H1 (cell line): Measurements from ENCODE around the gene MYLK. TPM values are rescaled to one million over a fixed set of nuclear protein-coding genes. Genes with fewer than 3 reads are reported as not detected.

Experiments
- CTCF ChIA-PET: fragments of 300-600 bp; sonication (Branson Sonifier 250); formaldehyde crosslinking; loops from one replicate; lab custom pipeline; 2021; ENCODE audit not compliant: partially characterized antibody; lab: Charles Lee
- POLR2A ChIA-PET: fragments of 300-600 bp; sonication (Branson Sonifier 250); formaldehyde crosslinking; loops from one replicate; lab custom pipeline; 2021; ENCODE audit warnings: inconsistent platforms; ENCODE audit not compliant: partially characterized antibody; lab: Charles Lee
- DNase-seq, 2 experiments: peaks; one replicate each; pipeline versions ENCODE4 v3.0.0 to v3.0.0-alpha.2; 2010 to 2022; ENCODE audit warnings: low spot score in 2 of 2, low read depth in 1 of 2, mixed read lengths in 1 of 2
- FAIRE-seq: peaks from 2 replicates; lab custom pipeline; 2011; peaks lifted over from hg19 to GRCh38; lab: Jason Lieb, UNC
- H2AFZ ChIP-seq: 2 replicates; pipeline ENCODE4 v1.8.1; 2012; ENCODE audit warnings: low read length, inconsistent platforms
- H2AK5ac ChIP-seq: 2 replicates; pipeline ENCODE4 v1.6.1; 2013; ENCODE audit warnings: low read depth, low read length
- H2BK120ac ChIP-seq: replicated peaks from 2 replicates; pipeline ENCODE3; 2013; ENCODE audit warnings: low read depth, low read length, inconsistent platforms
- H2BK12ac ChIP-seq: 2 replicates; pipeline ENCODE4 v1.6.1; 2013; ENCODE audit warnings: low read depth, low read length
- H2BK15ac ChIP-seq: 2 replicates; pipeline ENCODE4 v1.6.1; 2013; ENCODE audit warnings: low read length
- H2BK20ac ChIP-seq: 2 replicates; pipeline ENCODE4 v1.6.1; 2013; ENCODE audit warnings: low read length
- H2BK5ac ChIP-seq: 2 replicates; pipeline ENCODE4 v1.6.1; 2013; ENCODE audit warnings: low read depth, low read length
- H3K14ac ChIP-seq: 2 replicates; pipeline ENCODE4 v1.6.1; 2013; ENCODE audit warnings: inconsistent platforms; ENCODE audit not compliant: insufficient read length
- H3K18ac ChIP-seq: 2 replicates; pipeline ENCODE4 v1.6.1; 2013; ENCODE audit warnings: low read length; ENCODE audit errors: extremely low read depth
- H3K23ac ChIP-seq: 2 replicates; pipeline ENCODE4 v1.6.1; 2013; ENCODE audit warnings: inconsistent platforms; ENCODE audit not compliant: insufficient read length
- H3K23me2 ChIP-seq: 2 replicates; pipeline ENCODE4 v1.6.1; 2013; ENCODE audit warnings: low read depth, low read length
- H3K27ac ChIP-seq: 2 replicates; pipeline ENCODE4 v1.6.1; 2011; ENCODE audit warnings: low read depth, low read length, inconsistent platforms
- H3K27me3 ChIP-seq, 4 experiments: replicated peaks in 1 of 4; 1 replicate in 1 of 4; 2 replicates in 3 of 4; pipeline versions ENCODE4 v1.6.1 to v1.8.1; 2011 to 2013; ENCODE audit warnings: low read length in 3 of 4, mild to moderate bottlenecking in 3 of 4, inconsistent platforms in 2 of 4, mixed read lengths in 2 of 4, moderate library complexity in 1 of 4; ENCODE audit not compliant: control insufficient read depth in 3 of 4, insufficient read depth in 3 of 4; ENCODE audit errors: extremely low read depth in 1 of 4
- H3K36me3 ChIP-seq, 4 experiments: 2 replicates each; pipeline versions ENCODE4 v1.6.1 to v1.8.1; 2011 to 2013; ENCODE audit warnings: mild to moderate bottlenecking in 4 of 4, low read length in 3 of 4, moderate library complexity in 2 of 4, control low read depth in 1 of 4, inconsistent platforms in 1 of 4; ENCODE audit not compliant: insufficient read depth in 4 of 4, control insufficient read depth in 2 of 4
- H3K4ac ChIP-seq: replicated peaks from 2 replicates; pipeline ENCODE3; 2013; ENCODE audit warnings: low read length, low read depth, mixed read lengths, inconsistent platforms; ENCODE audit not compliant: insufficient read length
- H3K4me1 ChIP-seq, 4 experiments: replicated peaks in 1 of 4; 1 replicate in 1 of 4; 2 replicates in 3 of 4; pipeline versions ENCODE4 v1.6.1 to v1.8.1; 2011 to 2013; ENCODE audit warnings: low read length in 3 of 4, inconsistent platforms in 2 of 4, mixed read lengths in 1 of 4; ENCODE audit not compliant: insufficient read depth in 4 of 4, control insufficient read depth in 3 of 4
- H3K4me2 ChIP-seq, 2 experiments: 2 replicates each; pipeline versions ENCODE4 v1.6.1 to v1.8.1; 2011 to 2013; ENCODE audit warnings: low read depth in 2 of 2, low read length in 2 of 2, control low read depth in 1 of 2, inconsistent platforms in 1 of 2, mild to moderate bottlenecking in 1 of 2; ENCODE audit not compliant: insufficient read depth in 1 of 2
- H3K4me3 ChIP-seq, 4 experiments: fragments of 200-600, 300-600 bp in 1 of 4; sonication (generic), shearing (Covaris generic), sonication (Bioruptor Twin) in 1 of 4; 2 replicates each; pipeline versions ENCODE4 v1.5.1 to v1.8.1; 2011 to 2016; ENCODE audit warnings: low read length in 4 of 4, low read depth in 3 of 4, control low read depth in 2 of 4, inconsistent platforms in 2 of 4, mild to moderate bottlenecking in 2 of 4, mixed read lengths in 1 of 4, moderate library complexity in 1 of 4; ENCODE audit not compliant: insufficient read depth in 2 of 4; ENCODE audit errors: extremely low read depth in 1 of 4
- H3K56ac ChIP-seq: replicated peaks from 2 replicates; pipeline ENCODE3; 2013; ENCODE audit warnings: low read depth, mild to moderate bottlenecking, mixed read lengths, low read length, inconsistent platforms; ENCODE audit not compliant: insufficient read length
- H3K79me1 ChIP-seq: 2 replicates; pipeline ENCODE4 v1.6.1; 2013; ENCODE audit warnings: low read depth, low read length, control low read depth
- H3K79me2 ChIP-seq, 2 experiments: 2 replicates each; pipeline versions ENCODE4 v1.6.1 to v1.8.1; 2012 to 2013; ENCODE audit warnings: low read length in 2 of 2, mild to moderate bottlenecking in 2 of 2, inconsistent platforms in 1 of 2; ENCODE audit not compliant: insufficient read depth in 2 of 2, control insufficient read depth in 1 of 2
- H3K9ac ChIP-seq, 4 experiments: replicated peaks in 1 of 4; 1 replicate in 1 of 4; 2 replicates in 3 of 4; pipeline versions ENCODE4 v1.6.1 to v1.8.1; 2011 to 2013; ENCODE audit warnings: low read depth in 3 of 4, low read length in 3 of 4, control low read depth in 2 of 4, mild to moderate bottlenecking in 2 of 4, moderate library complexity in 2 of 4, inconsistent platforms in 1 of 4; ENCODE audit errors: extremely low read depth in 1 of 4
- H3K9me3 ChIP-seq, 2 experiments: 2 replicates each; pipeline versions ENCODE4 v1.6.1 to v1.8.1; 2012 to 2013; ENCODE audit warnings: mild to moderate bottlenecking in 2 of 2, moderate library complexity in 2 of 2, control low read depth in 1 of 2, inconsistent platforms in 1 of 2, low read depth in 1 of 2, low read length in 1 of 2, mixed read lengths in 1 of 2; ENCODE audit not compliant: insufficient read depth in 2 of 2
- H4K20me1 ChIP-seq, 2 experiments: replicated peaks in 1 of 2; 2 replicates each; pipeline versions ENCODE3 to v1.8.1; 2011 to 2013; ENCODE audit warnings: inconsistent platforms in 2 of 2, low read length in 2 of 2, mild to moderate bottlenecking in 1 of 2; ENCODE audit not compliant: insufficient read depth in 2 of 2, control insufficient read depth in 1 of 2
- H4K5ac ChIP-seq: 2 replicates; pipeline ENCODE4 v1.6.1; 2013; ENCODE audit warnings: low read length, low read depth, mixed read lengths, inconsistent platforms; ENCODE audit not compliant: insufficient read length
- H4K8ac ChIP-seq: 2 replicates; pipeline ENCODE4 v1.8.0; 2013; ENCODE audit warnings: mild to moderate bottlenecking, moderate library complexity, low read length, inconsistent platforms; ENCODE audit not compliant: insufficient read depth; ENCODE audit errors: extremely low read depth
- H4K91ac ChIP-seq: replicated peaks from 2 replicates; pipeline ENCODE3; 2013; ENCODE audit warnings: low read length, mixed read lengths, inconsistent platforms; ENCODE audit not compliant: insufficient read length
- CBX8 ChIP-seq: fragments of 300-800, 300-1000 bp; sonication (generic); IDR thresholded peaks from 2 replicates; pipeline ENCODE4 v1.7.1; 2016; ENCODE audit warnings: low read depth, low read length, borderline replicate concordance
- SRF ChIP-seq: IDR thresholded peaks from 2 replicates; pipeline ENCODE4 v1.6.1; 2011; ENCODE audit warnings: mild to moderate bottlenecking, low read depth, low read length, moderate library complexity
- WGBS, 2 experiments: shearing (Covaris generic) in 1 of 2; methylation state at CpG; one replicate each; pipeline versions ENCODE4 v1.1.6 to v1.1.7; 2013 to 2015; ENCODE audit warnings: low lambda C conversion rate in 2 of 2, mixed read lengths in 2 of 2, inconsistent platforms in 1 of 2, low coverage in 1 of 2, missing lambda C conversion rate in 1 of 2; ENCODE audit not compliant: insufficient replicate concordance in 2 of 2, insufficient coverage in 1 of 2, insufficient read length in 1 of 2; ENCODE audit errors: extremely low coverage in 1 of 2, missing lambda C conversion rate in 1 of 2; 5-methylcytosine and 5-hydroxymethylcytosine counted together
- polyA plus RNA-seq, 7 experiments: library from polyadenylated mRNA; depleted of rRNA in 3 of 7; stranded (reverse) in 5 of 7; unstranded in 2 of 7; fragments of >200 nt in 5 of 7; fragments of 200-250 nt in 2 of 7; gene quantifications; 1 replicate in 5 of 7; 2 replicates in 1 of 7; 4 replicates in 1 of 7; pipeline versions ENCODE4 v1.2.1 to v1.2.3, GENCODE V29; 2011 to 2013; ENCODE audit warnings: missing spikeins in 2 of 7, mixed read lengths in 2 of 7
- total RNA-seq: library from RNA; stranded (reverse); fragmentation: NEBNext Ultra II Directional; extraction: Animal tissue kit (Norgen Biotek cat#: 25700); gene quantifications from 2 replicates; pipeline ENCODE4 v1.2.1, GENCODE V29; 2021

The MYLK gene
- total and polyA plus RNA-seq, 2 of the 8 experiments (the other 6 are each of a cell fraction or from before 2014, with no cell fraction given) = 11.6 to 21.3 TPM

DNA sequence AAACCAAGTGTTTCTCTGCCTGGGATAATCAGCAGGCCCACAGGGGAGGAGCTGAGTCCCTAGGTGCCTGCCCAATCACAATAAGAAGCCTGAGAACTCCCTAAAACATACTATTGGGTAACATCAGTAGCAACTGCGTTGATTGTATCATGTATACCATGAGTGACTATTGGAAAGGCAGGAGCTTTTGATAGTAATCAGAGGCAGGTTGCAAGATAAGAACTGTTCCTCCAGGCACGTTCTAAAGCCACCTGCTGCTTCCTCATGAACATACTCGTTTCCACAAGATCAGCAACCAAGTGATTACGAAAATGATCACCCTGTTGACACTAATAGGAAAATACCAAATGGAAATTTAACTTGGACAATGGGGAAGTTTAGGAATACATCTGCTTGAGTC, 6.7 kb downstream of the MYLK start:
- Histone ChIP-seq H3K27ac (no peak overlapping the region), H2BK20ac (no peak overlapping the region), H2BK12ac (no peak overlapping the region), H3K79me1 (no peaks in the 10 kb centered on the region), H3K9ac (no peak overlapping the region), H3K79me2 (no peaks in the 10 kb centered on the region), H3K4me3 (no peak overlapping the region), H2BK120ac (no peak overlapping the region), H3K4me1 (peaks cover 0 to 5% (median 2%) of the 10 kb centered on the region in 4 experiments; a peak in 4 of 7 replicates), H3K36me3 (no peaks in the 10 kb centered on the region), H3K27me3 (no peaks in the 10 kb centered on the region), H3K56ac (no peak overlapping the region), H2AFZ (no peak overlapping the region), H3K18ac (no peak overlapping the region), H4K91ac (no peak overlapping the region), H3K23ac (no peak overlapping the region), H3K4ac (no peak overlapping the region), H4K8ac (no peak overlapping the region), H3K14ac (no peak overlapping the region), H2BK15ac (no peak overlapping the region), H4K20me1 (no peaks in the 10 kb centered on the region), H2AK5ac (no peak overlapping the region), H2BK5ac (no peak overlapping the region), H3K23me2 (no peaks in the 10 kb centered on the region), H3K4me2 (no peak overlapping the region), H3K9me3 (no peaks in the 10 kb centered on the region), H4K5ac (no peak overlapping the region)
- no peak for FAIRE-seq
- POLR2A ChIA-PET = no interaction called here
- 88% methylated on average over 4 of the region's 4 CpGs; no CpG with 5 or more reads in 1 of the 2 experiments for WGBS, 2 experiments
- TF ChIP-seq SRF (no peak), CBX8 (no peak)
- CTCF ChIA-PET = interaction anchor here (0.7 to 1.6 kb wide), 8 partner anchors 17 to 399 kb away, joined by 3 to 5 read pairs (median 4); no protein-coding TSS in a partner anchor
- no peak for DNase-seq
